Measurements from ENCODE around the gene SURF6.
A peak's percentile ranks its signal among the peaks of the same experiment; 100 is the strongest.

SURF6 gene

GRCh38 chr9:133352635-133353340 is 16.8 kb upstream of the SURF6 start:
- Histone ChIP-seq H3K4me1 (ENCODE audit: insufficient read depth, low read length) (no peaks in the 10 kb centered on the region), H3K9me3 (ENCODE audit: insufficient read depth, low read depth, low read length) (no peaks in the 10 kb centered on the region), H3K27me3 (ENCODE audit: insufficient read depth, low read length) (no peaks in the 10 kb centered on the region), H3K36me3 (ENCODE audit: insufficient read depth, low read depth, low read length) (peaks cover 59% of the 10 kb centered on the region), H3K9ac (ENCODE audit: low read depth, low read length) (no peak overlapping the region), H3K4me3 (ENCODE audit: low read length) (no peak overlapping the region), H3K27ac (ENCODE audit: low read length) (no peak overlapping the region)

- Histone ChIP-seq H3K9ac (ENCODE audit: low read depth, low read length) (no peak overlapping the region), H3K36me3 (ENCODE audit: insufficient read depth, low read depth, low read length) (peaks cover 56% of the 10 kb centered on the region), H3K4me3 (ENCODE audit: low read length) (no peak overlapping the region), H3K4me1 (ENCODE audit: insufficient read depth, low read length) (no peaks in the 10 kb centered on the region), H3K9me3 (ENCODE audit: insufficient read depth, low read depth, low read length) (no peaks in the 10 kb centered on the region), H3K27me3 (ENCODE audit: insufficient read depth, low read length) (no peaks in the 10 kb centered on the region), H3K27ac (ENCODE audit: low read length) (no peak overlapping the region)
Measured at GRCh38 chr9:133351908-133352634, 16.1 kb upstream of the SURF6 start.

GRCh38 chr9:133351526-133351907 is 15.5 kb upstream of the SURF6 start:
- Histone ChIP-seq H3K4me3 (ENCODE audit: low read length) (no peak overlapping the region), H3K4me1 (ENCODE audit: insufficient read depth, low read length) (no peaks in the 10 kb centered on the region), H3K27ac (ENCODE audit: low read length) (no peak overlapping the region), H3K27me3 (ENCODE audit: insufficient read depth, low read length) (no peaks in the 10 kb centered on the region), H3K9me3 (ENCODE audit: insufficient read depth, low read depth, low read length) (no peaks in the 10 kb centered on the region), H3K36me3 (ENCODE audit: insufficient read depth, low read depth, low read length) (peaks cover 56% of the 10 kb centered on the region), H3K9ac (ENCODE audit: low read depth, low read length) (no peak overlapping the region)

GRCh38 chr9:133349965-133350616 is 14.1 kb upstream of the SURF6 start:
- peaks cover 69% of the 10 kb centered on the region for H3K36me3 ChIP-seq (ENCODE audit: insufficient read depth, low read depth, low read length)
- H3K4me1 ChIP-seq (ENCODE audit: insufficient read depth, low read length), result no peaks in the 10 kb centered on the region
- no peak overlapping the region for H3K27ac ChIP-seq (ENCODE audit: low read length)
- no peaks in the 10 kb centered on the region for H3K27me3 ChIP-seq (ENCODE audit: insufficient read depth, low read length)
- peak overlapping the region; percentile 87; the same call in 1 of the 2 replicates for H3K4me3 ChIP-seq (ENCODE audit: low read length)
- H3K9ac ChIP-seq (ENCODE audit: low read depth, low read length), result peak overlapping the region; percentile 100; the same call in 1 of the 2 replicates
- no peaks in the 10 kb centered on the region for H3K9me3 ChIP-seq (ENCODE audit: insufficient read depth, low read depth, low read length)

- Histone ChIP-seq H3K4me3 (ENCODE audit: low read length) (peak overlapping the region; percentile 87), H3K9ac (ENCODE audit: low read depth, low read length) (peak overlapping the region; percentile 100), H3K27me3 (ENCODE audit: insufficient read depth, low read length) (no peaks in the 10 kb centered on the region), H3K27ac (ENCODE audit: low read length) (peak overlapping the region; percentile 94), H3K9me3 (ENCODE audit: insufficient read depth, low read depth, low read length) (no peaks in the 10 kb centered on the region), H3K36me3 (ENCODE audit: insufficient read depth, low read depth, low read length) (peaks cover 81% of the 10 kb centered on the region), H3K4me1 (ENCODE audit: insufficient read depth, low read length) (no peaks in the 10 kb centered on the region)
Measured at GRCh38 chr9:133348718-133349573, 13.0 kb upstream of the SURF6 start.

GRCh38 chr9:133347985-133348717 is 12.2 kb upstream of the SURF6 start, which contains the start of the genes MED22 and RPL7A:
Gene MED22 (minus strand): TSS chr9:133348131. CDS start chr9:133346662, 1,469 bp downstream.
Gene RPL7A (plus strand): TSS chr9:133348218. CDS start chr9:133348244, 26 bp downstream.
- Histone ChIP-seq H3K27ac (ENCODE audit: low read length) (peak within 1 kb of the TSS; percentile 94), H3K36me3 (ENCODE audit: insufficient read depth, low read depth, low read length) (peaks cover 81% of the 10 kb centered on the region), H3K4me1 (ENCODE audit: insufficient read depth, low read length) (no peaks in the 10 kb centered on the region)

GRCh38 chr9:133347515-133347984 is 11.6 kb upstream of the SURF6 start:
- peaks cover 82% of the 10 kb centered on the region for H3K36me3 ChIP-seq (ENCODE audit: insufficient read depth, low read depth, low read length)

More at GRCh38 chr9:133347985-133348717, 12.2 kb upstream of the SURF6 start, which contains the start of the genes MED22 and RPL7A:
- peak within 1 kb of the TSS; percentile 100 for H3K9ac ChIP-seq (ENCODE audit: low read depth, low read length)
- no peaks in the 10 kb centered on the region for H3K27me3 ChIP-seq (ENCODE audit: insufficient read depth, low read length)
- H3K9me3 ChIP-seq (ENCODE audit: insufficient read depth, low read depth, low read length), result no peaks in the 10 kb centered on the region
- peak within 1 kb of the TSS; percentile 87 for H3K4me3 ChIP-seq (ENCODE audit: low read length)

GRCh38 chr9:133346021-133346785 is 10.2 kb upstream of the SURF6 start:
- peaks cover 80% of the 10 kb centered on the region for H3K36me3 ChIP-seq (ENCODE audit: insufficient read depth, low read depth, low read length)

More at GRCh38 chr9:133347515-133347984, 11.6 kb upstream of the SURF6 start:
- Histone ChIP-seq H3K27me3 (ENCODE audit: insufficient read depth, low read length) (no peaks in the 10 kb centered on the region), H3K9ac (ENCODE audit: low read depth, low read length) (peak overlapping the region; percentile 100), H3K9me3 (ENCODE audit: insufficient read depth, low read depth, low read length) (no peaks in the 10 kb centered on the region), H3K27ac (ENCODE audit: low read length) (peak overlapping the region; percentile 48), H3K4me1 (ENCODE audit: insufficient read depth, low read length) (no peaks in the 10 kb centered on the region), H3K4me3 (ENCODE audit: low read length) (peak overlapping the region; percentile 87)

GRCh38 chr9:133345596-133345995 is 9.6 kb upstream of the SURF6 start:
- Histone ChIP-seq H3K9ac (ENCODE audit: low read depth, low read length) (peak overlapping the region; percentile 100; the same call in 1 of the 2 replicates), H3K4me1 (ENCODE audit: insufficient read depth, low read length) (no peaks in the 10 kb centered on the region), H3K4me3 (ENCODE audit: low read length) (no peak overlapping the region), H3K36me3 (ENCODE audit: insufficient read depth, low read depth, low read length) (peaks cover 80% of the 10 kb centered on the region), H3K27ac (ENCODE audit: low read length) (no peak overlapping the region), H3K9me3 (ENCODE audit: insufficient read depth, low read depth, low read length) (no peaks in the 10 kb centered on the region), H3K27me3 (ENCODE audit: insufficient read depth, low read length) (no peaks in the 10 kb centered on the region)

More at GRCh38 chr9:133346021-133346785, 10.2 kb upstream of the SURF6 start:
- no peak overlapping the region for H3K27ac ChIP-seq (ENCODE audit: low read length)
- H3K9ac ChIP-seq (ENCODE audit: low read depth, low read length), result peak overlapping the region; percentile 100; the same call in 1 of the 2 replicates
- H3K4me3 ChIP-seq (ENCODE audit: low read length), result peak overlapping the region; percentile 87
- H3K4me1 ChIP-seq (ENCODE audit: insufficient read depth, low read length), result no peaks in the 10 kb centered on the region
- no peaks in the 10 kb centered on the region for H3K9me3 ChIP-seq (ENCODE audit: insufficient read depth, low read depth, low read length)
- no peaks in the 10 kb centered on the region for H3K27me3 ChIP-seq (ENCODE audit: insufficient read depth, low read length)

GRCh38 chr9:133344979-133345378 is 9.0 kb upstream of the SURF6 start:
- H3K9ac ChIP-seq (ENCODE audit: low read depth, low read length), result no peak overlapping the region
- peaks cover 80% of the 10 kb centered on the region for H3K36me3 ChIP-seq (ENCODE audit: insufficient read depth, low read depth, low read length)
- H3K4me1 ChIP-seq (ENCODE audit: insufficient read depth, low read length), result no peaks in the 10 kb centered on the region
- H3K27me3 ChIP-seq (ENCODE audit: insufficient read depth, low read length), result no peaks in the 10 kb centered on the region
- H3K27ac ChIP-seq (ENCODE audit: low read length), result no peak overlapping the region
- no peak overlapping the region for H3K4me3 ChIP-seq (ENCODE audit: low read length)
- no peaks in the 10 kb centered on the region for H3K9me3 ChIP-seq (ENCODE audit: insufficient read depth, low read depth, low read length)

Measured in iPS-20b (cell line).